Left renal cortex interstitium (tissue), 4 donors: Measurements from ENCODE around the gene MYO10. TPM values are rescaled to one million over a fixed set of nuclear protein-coding genes. Genes with fewer than 3 reads are reported as not detected.
"Not testable (repeated sequence)": the region's sequence is repeated elsewhere in the genome, so short reads cannot be mapped to it uniquely, and the experiment has no call there.

Source experiments
- DNase-seq, 4 donors: peaks; one replicate each; pipeline ENCODE4 v3.0.0-alpha.2; 2013; ENCODE audit warnings: low read depth in 4 of 4, low spot score in 2 of 4, missing footprints in 1 of 4
- polyA plus RNA-seq, 4 donors: library from polyadenylated mRNA; unstranded; fragments of 120-200 nt; gene quantifications; one replicate each; pipeline ENCODE4 v1.2.1, GENCODE V29; 2013; ENCODE audit not compliant: insufficient read length in 4 of 4

The MYO10 gene
- 10 to 100 TPM; 36.5 to 45.4 (median 42.2) TPM for polyA plus RNA-seq

DNA sequence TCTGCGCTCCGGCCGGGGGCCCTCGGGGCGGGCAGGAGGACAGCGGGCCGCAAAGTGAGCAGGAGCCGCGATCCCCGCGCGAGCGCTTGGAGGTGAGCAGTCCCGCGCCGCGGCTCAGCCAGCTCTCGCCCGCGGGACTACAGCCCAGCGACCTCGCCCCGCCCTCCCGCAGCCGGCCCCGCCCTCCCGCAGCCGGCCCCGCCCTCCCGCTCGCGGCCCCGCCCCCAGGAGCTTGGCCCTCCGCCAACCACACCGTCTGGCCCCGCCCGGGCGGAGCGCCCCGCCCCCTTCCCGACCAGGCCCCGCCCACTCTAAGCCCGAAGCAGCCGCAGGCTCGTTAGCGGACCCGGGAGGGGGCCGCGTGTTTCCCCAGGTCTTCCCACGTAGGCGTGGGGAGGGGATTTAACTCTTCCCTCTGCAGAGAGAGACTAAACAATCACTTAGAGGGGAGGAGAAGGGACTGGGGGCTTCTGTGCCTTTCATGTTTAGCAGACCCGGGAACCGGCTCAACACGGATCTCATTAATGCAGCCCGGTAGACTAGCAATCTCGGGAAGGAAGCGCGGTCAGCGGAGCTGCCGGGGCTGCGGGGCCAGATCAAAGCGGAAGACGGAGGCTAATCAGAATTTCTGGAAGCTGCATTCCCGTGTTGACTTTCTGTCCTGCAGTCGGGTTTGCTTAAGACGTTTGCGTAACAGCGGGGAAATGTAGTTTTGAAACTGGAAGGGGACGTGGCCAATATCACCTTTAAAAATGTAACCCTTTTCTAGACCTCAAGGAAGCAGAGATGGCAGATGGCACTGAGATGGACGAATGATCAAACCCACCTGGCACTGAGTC is at the start of gene MYO10:
Gene MYO10, minus strand, starts transcription at position 139 of the 839 bp plus-strand sequence. CDS start 480 bp downstream, outside the sequence.
- peak in 3 of 4 donors; percentile 66 to 81 (median 76) for DNase-seq

DNA sequence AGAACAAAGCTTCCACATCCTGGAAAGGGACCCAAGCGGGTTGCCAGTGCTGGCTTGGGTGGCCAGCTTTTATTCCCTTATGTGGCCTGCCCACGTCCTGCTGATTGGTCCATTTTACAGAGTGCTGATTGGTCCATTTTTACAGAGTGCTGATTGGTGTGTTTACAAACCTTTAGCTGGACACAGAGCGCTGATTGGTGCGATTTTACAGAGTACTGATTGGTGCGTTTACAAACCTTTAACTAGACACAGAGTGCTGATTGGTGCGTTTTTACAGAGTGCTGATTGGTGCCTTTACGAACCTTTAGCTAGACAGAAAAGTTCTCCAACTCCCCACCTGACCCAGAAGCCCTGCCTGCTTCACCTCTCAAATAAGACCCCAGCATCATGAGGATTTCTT is 49.2 kb upstream of the MYO10 start:
- DNase-seq = not testable (repeated sequence)

DNA sequence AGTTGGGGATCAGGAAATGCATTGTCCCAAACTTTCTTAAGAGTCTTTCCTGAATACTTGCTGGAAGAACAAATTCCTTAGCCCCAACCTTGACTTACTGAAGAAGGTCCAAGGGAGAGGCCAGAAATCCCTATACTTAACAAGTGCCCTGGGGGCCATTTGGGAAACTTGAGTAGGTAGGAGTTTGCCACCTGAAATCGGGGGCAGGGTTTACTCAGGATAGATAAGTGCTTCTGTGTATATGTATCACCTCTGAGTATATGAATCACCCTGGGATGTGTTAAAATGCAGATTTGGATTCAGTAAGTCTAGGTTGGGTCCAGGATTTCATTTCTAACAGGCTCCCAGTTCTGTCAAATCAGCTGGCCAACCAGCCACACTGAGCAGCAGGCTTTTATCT is 47.9 kb upstream of the MYO10 start:
- no peak for DNase-seq

GRCh38 chr5:16983022-16983639 is 47.0 kb upstream of the MYO10 start:
- DNase-seq = no peak

DNA sequence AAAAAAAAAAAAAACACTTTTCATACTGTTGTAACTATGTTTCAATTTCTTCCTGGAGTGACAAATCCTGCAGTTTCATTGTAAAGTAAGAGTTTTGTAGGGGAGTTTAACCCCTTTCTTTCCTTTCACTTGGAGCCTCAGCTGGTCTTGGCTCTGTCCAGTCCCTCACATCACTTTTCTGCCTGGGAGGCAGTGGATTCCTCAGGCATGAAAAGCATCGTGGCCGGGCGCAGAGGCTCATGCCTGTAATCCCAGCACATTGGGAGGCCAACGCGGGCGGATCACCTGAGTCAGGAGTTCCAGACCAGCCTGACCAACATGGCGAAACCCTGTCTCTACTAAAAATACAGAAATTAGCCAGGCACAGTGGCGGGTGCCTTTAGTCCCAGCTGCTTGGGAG is 45.6 kb upstream of the MYO10 start:
- no peak for DNase-seq

DNA sequence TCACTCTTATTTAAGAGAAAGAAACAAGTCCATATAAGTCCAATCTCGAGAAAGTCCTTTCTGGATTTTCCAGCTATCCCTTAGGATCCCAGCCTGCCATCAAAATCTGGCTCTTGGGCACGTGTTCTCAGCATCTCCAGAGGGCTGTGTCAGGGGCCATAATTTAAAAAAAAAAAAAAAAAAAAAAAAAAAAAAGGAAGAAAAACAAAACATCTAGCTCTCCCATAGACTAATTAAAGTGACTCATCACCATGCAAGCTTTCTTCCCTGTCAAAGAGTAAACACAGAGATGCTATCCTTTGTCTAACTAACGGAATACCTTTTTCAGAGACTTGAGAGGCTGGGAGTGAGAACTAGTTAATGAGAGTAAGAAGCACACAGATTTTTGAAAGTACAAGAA is 44.9 kb upstream of the MYO10 start:
- no peak for DNase-seq

DNA sequence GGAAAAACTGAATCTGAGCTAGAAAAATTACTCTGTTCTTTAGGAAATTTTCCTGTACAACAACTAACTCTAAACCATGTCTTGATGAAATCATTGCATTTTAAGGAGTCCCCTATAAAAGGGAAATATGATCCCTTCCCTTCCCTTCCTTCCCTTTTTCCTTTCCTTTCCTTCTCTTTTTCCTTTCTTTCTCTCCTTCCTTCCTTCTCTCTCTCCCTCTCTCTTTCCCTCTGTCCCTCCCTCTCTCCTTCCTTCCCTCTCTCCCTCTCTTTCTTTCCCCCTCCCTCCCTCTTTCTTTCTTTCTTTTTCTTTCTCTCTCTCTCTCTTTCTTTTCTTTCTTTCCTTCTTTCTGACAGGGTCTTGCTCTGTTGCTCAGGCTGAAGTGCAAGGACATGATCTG is 42.2 kb upstream of the MYO10 start:
- no peak for DNase-seq

- no peak for DNase-seq
These were observed 40.5 kb upstream of the MYO10 start for GRCh38 chr5:16976625-16977008.

GRCh38 chr5:16975950-16976624 is 40.0 kb upstream of the MYO10 start:
- DNase-seq = no peak

- no peak for DNase-seq
These were observed 38.9 kb upstream of the MYO10 start for GRCh38 chr5:16974981-16975380.

- no peak for DNase-seq
These were observed 34.7 kb upstream of the MYO10 start for GRCh38 chr5:16970826-16971225.

- no peak for DNase-seq
These were observed 34.2 kb upstream of the MYO10 start for GRCh38 chr5:16970260-16970659.

- no peak for DNase-seq
These were observed 29.5 kb upstream of the MYO10 start for GRCh38 chr5:16965581-16965980.

DNA sequence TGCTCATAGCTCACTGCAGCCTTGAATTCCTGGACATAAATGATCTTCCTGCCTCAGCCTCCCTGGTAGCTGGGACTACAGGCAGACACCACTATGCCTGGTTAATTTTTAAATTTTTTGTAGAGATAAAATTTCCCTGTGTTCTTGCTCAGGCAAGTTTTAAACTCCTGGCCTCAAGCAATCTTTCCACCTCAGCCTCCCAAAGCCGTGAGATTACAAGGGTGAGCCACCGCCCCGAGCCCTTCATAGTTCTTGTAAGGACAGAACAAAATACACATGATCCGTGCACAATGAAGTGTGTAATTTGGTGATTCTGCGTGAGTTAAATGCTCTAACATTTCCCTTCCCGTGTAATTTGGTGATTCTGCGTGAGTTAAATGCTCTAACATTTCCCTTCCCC is 27.7 kb upstream of the MYO10 start:
- no peak for DNase-seq

- no peak for DNase-seq
These were observed 25.0 kb upstream of the MYO10 start for GRCh38 chr5:16961131-16961530.

- DNase-seq = no peak
These were observed 21.5 kb upstream of the MYO10 start for GRCh38 chr5:16957304-16958196.

DNA sequence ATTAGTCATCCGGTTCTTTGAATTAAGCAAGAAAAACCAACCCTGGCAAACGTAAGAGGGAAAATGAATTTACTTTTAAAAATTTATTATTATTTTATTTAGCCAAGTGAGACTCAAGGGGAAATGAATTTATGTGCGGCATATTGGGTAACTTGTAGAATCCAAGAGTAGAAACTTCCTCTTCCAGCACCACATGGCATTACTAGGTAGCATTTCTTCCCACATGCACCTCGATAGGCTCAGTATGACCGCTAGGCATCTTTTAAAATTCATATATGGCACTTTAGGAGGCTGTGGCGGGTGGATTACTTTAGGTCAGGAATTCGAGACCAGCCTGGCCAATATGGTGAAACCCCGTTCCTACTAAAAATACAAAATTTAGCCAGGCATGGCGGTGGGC is 17.6 kb upstream of the MYO10 start:
- no peak for DNase-seq

- DNase-seq = no peak
These were observed 17.0 kb upstream of the MYO10 start for GRCh38 chr5:16952968-16953671.

- DNase-seq = no peak
These were observed 10.6 kb upstream of the MYO10 start for GRCh38 chr5:16946725-16947124.
